OCI-LY7 (cell line): Measurements from ENCODE around the gene SMURF2.

Experiments used
- EZH2phosphoT487 ChIP-seq: fragments of 200-600 bp; sonication (generic); IDR thresholded peaks from 2 replicates; pipeline ENCODE4 v1.6.1; 2018; ENCODE audit warnings: low read depth, borderline replicate concordance, mild to moderate bottlenecking, mixed run types, antibody characterized with exemption, low read length, moderate library complexity, mixed read lengths
- TF ChIP-seq, protein P1 (sequence below): fragments of 200-600 bp; sonication (generic); conservative IDR thresholded peaks from 2 replicates; pipeline ENCODE4 v1.5.1; 2014; ENCODE audit warnings: mild to moderate bottlenecking, antibody characterized with exemption, low read length, moderate library complexity, mixed read lengths

GRCh38 chr17:64628641-64629040 lies 33.5 kb downstream of the SMURF2 start:
- TF ChIP-seq, protein P1, sequence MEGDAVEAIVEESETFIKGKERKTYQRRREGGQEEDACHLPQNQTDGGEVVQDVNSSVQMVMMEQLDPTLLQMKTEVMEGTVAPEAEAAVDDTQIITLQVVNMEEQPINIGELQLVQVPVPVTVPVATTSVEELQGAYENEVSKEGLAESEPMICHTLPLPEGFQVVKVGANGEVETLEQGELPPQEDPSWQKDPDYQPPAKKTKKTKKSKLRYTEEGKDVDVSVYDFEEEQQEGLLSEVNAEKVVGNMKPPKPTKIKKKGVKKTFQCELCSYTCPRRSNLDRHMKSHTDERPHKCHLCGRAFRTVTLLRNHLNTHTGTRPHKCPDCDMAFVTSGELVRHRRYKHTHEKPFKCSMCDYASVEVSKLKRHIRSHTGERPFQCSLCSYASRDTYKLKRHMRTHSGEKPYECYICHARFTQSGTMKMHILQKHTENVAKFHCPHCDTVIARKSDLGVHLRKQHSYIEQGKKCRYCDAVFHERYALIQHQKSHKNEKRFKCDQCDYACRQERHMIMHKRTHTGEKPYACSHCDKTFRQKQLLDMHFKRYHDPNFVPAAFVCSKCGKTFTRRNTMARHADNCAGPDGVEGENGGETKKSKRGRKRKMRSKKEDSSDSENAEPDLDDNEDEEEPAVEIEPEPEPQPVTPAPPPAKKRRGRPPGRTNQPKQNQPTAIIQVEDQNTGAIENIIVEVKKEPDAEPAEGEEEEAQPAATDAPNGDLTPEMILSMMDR, result no peak
- no peak for TF ChIP-seq EZH2phosphoT487
